Prostate gland (tissue), 2 donors: Measurements from ENCODE around the gene MGME1. TPM values are rescaled to one million over a fixed set of nuclear protein-coding genes. Genes with fewer than 3 reads are reported as not detected.

Experiments used
- DNase-seq: peaks from one replicate; pipeline ENCODE4 v3.0.0-alpha.2; 2019; ENCODE audit warnings: low spot score
- H3K27ac ChIP-seq, 2 donors: fragments of 200-600 bp; sonication (generic); 2 replicates each; pipeline ENCODE4 v1.5.1; 2017 to 2019
- H3K27me3 ChIP-seq: fragments of 200-600 bp; sonication (generic); replicated peaks from 2 replicates; pipeline ENCODE4 v1.5.1; 2019; ENCODE audit not compliant: insufficient read depth
- H3K36me3 ChIP-seq, 2 donors: fragments of 200-600 bp; sonication (generic); 1 replicate in 1 of 2; 2 replicates in 1 of 2; pipeline versions ENCODE4 v1.5.1 to v1.8.1; 2017 to 2019
- H3K4me1 ChIP-seq: fragments of 200-600 bp; sonication (generic); replicated peaks from 2 replicates; pipeline ENCODE4 v1.5.1; 2019
- H3K4me3 ChIP-seq, 2 donors: fragments of 200-600 bp; sonication (generic); 2 replicates each; pipeline ENCODE4 v1.5.1; 2017 to 2019
- H3K9me3 ChIP-seq: fragments of 200-600 bp; sonication (generic); 2 replicates; pipeline ENCODE4 v1.5.1; 2017
- CTCF ChIP-seq, 4 experiments: fragments of 200-600 bp in 2 of 4; fragments of 450-650 bp in 2 of 4; sonication (generic) in 2 of 4; IDR thresholded peaks; 1 replicate in 3 of 4; 2 replicates in 1 of 4; pipeline ENCODE4 v1.5.1; 2016 to 2019; ENCODE audit warnings: antibody characterized with exemption in 4 of 4, mild to moderate bottlenecking in 2 of 4, moderate library complexity in 2 of 4
- POLR2A ChIP-seq: fragments of 450-650 bp; IDR thresholded peaks from one replicate; pipeline ENCODE4 v1.6.1; 2016; ENCODE audit warnings: antibody characterized with exemption, mild to moderate bottlenecking
- POLR2AphosphoS5 ChIP-seq: sonication (generic); formaldehyde crosslinking; IDR thresholded peaks from one replicate; pipeline ENCODE4 v1.6.1; 2017; ENCODE audit warnings: antibody characterized with exemption
- WGBS: methylation state at CpG from one replicate; pipeline ENCODE4 v1.1.5; 2018; 5-methylcytosine and 5-hydroxymethylcytosine counted together
- intact Hi-C: fragments of 100-400 bp; cut with DNase I; formaldehyde crosslinking; loops from one replicate; pipeline ENCODE4 v1.14.2; 2022
- total RNA-seq, 2 donors: library from RNA; depleted of rRNA; stranded (reverse); fragments of >200 nt; gene quantifications; one replicate each; pipeline ENCODE4 v1.1.0, GENCODE V29; 2016

Gene MGME1
- total RNA-seq, 2 donors from 2014 or later: 11.1 to 15.5 TPM

DNA sequence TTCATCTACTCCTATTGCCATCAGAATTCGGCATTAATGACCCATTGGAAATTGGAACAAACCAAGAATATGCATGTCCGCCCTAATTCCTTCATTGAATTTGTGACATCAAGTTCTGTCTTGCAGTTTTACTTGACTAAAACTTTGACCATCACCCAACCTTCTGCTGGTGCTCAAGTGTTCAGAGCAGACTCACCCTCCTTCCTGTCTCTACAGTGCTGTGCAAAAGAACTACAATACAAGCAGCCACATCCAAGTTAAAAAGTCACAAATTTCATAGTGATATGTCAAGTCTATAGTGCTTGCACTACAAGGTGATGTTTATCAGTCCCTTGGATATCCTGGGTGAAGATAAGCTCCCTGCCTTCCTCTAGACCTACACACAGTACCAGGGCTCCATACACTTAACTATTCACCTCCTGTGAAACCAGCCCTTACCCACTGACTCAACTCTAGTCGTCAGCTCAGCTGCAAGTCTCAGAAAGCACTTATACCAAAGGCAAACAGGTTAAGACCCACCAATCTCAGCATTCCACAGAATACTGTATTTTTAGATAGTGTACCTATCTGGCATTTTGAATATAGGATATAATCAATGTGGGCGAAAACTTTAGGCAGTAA lies 23.9 kb upstream of the MGME1 start:
- no peak for DNase-seq
- TF ChIP-seq POLR2AphosphoS5 (no peak), POLR2A (no peak), CTCF (IDR thresholded peaks at IDR 0.05) (no peak)
- Histone ChIP-seq H3K27ac (no peak overlapping the region), H3K4me1 (no peaks in the 10 kb centered on the region), H3K27me3 (no peaks in the 10 kb centered on the region), H3K9me3 (no peaks in the 10 kb centered on the region), H3K36me3 (peaks cover 0 to 3% of the 10 kb centered on the region in 2 donors), H3K4me3 (no peak overlapping the region)
- WGBS: 92% methylated on average over 4 of the region's 4 CpGs
- intact Hi-C loops: loop anchor here (5.0 kb wide), 1 partner anchor 47 kb away; no protein-coding TSS in a partner anchor

DNA sequence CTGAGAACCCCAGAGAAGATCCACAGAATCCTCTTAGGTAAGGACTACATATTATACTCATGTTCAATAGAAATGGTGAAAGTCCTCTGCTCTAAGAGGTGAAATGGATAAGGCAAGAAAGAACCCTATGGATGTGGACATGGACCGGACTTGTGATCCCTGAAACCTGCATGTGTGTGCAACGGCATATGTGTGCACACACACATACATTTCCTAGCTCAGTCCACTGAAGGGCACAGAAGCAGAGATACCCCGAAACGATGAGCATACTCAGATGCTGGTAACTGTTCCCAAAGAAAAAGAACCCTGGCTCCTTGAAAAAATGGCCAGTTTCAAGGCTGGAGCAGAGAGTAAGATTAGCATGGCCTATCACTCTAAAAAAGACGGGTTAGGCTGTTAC lies 22.8 kb upstream of the MGME1 start:
- intact Hi-C loops: loop anchor here (5.0 kb wide), 1 partner anchor 46 kb away; no protein-coding TSS in a partner anchor
- no peaks in the 10 kb centered on the region for H3K27me3 ChIP-seq
- H3K4me1 ChIP-seq: no peaks in the 10 kb centered on the region
- H3K4me3 ChIP-seq: no peak overlapping the region
- WGBS: 92% methylated on average over 5 of the region's 5 CpGs
- H3K36me3 ChIP-seq: peaks cover 0 to 7% of the 10 kb centered on the region in 2 donors
- DNase-seq: no peak
- no peak overlapping the region for H3K27ac ChIP-seq
- no peak for TF ChIP-seq POLR2A
- no peak for TF ChIP-seq CTCF (IDR thresholded peaks at IDR 0.05)
- no peak for TF ChIP-seq POLR2AphosphoS5
- H3K9me3 ChIP-seq: no peaks in the 10 kb centered on the region

DNA sequence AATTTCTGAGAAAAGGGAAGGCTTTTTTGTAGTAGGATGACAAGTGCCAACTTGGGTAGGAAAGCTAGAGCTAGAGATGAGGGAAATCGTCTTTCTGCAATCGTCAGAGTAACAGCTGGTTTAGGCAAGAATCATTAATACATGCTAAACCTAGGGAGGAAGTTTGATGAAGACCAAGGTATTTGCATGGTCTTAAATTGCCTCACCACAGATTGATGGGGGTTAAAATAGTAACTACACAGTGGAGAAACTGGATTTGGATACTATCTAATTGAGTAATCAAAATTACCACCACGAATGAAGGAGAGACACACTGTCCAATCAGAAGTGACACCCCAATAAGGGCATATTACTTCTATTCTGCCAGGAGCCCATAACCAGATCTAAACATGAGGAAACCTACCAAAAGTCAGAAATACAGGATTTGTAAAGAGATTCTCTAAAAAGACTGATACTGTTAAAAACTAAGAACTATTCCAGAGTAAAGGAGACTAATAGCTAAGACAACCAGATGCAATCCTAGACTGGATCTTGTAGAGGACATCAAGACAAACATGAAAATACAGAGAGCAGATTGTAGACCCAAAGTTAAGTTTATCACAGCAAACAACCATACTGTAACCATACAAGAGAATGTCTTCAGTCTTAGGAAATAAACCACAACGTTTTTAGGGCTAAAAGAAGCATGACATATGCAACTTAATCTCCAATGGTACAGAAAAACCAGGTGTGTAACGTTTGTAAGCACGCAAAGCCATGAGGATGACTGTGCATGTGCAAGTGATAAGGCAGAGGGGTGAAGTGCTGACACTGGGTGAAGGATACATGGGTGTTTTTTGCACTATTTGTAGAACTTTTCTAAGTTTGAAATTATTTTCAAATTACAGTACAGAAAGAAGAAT lies 22.0 kb upstream of the MGME1 start:
- intact Hi-C loops: loop anchor here (5.0 kb wide), 1 partner anchor 45 kb away; no protein-coding TSS in a partner anchor
- no peak for DNase-seq
- Histone ChIP-seq H3K27ac (no peak overlapping the region), H3K9me3 (no peaks in the 10 kb centered on the region), H3K27me3 (no peaks in the 10 kb centered on the region), H3K4me1 (no peaks in the 10 kb centered on the region), H3K4me3 (no peak overlapping the region), H3K36me3 (peaks cover 0 to 7% of the 10 kb centered on the region in 2 donors)
- TF ChIP-seq CTCF (IDR thresholded peaks at IDR 0.05) (no peak), POLR2AphosphoS5 (no peak), POLR2A (no peak)
- WGBS: 76% methylated on average over 6 of the region's 6 CpGs

DNA sequence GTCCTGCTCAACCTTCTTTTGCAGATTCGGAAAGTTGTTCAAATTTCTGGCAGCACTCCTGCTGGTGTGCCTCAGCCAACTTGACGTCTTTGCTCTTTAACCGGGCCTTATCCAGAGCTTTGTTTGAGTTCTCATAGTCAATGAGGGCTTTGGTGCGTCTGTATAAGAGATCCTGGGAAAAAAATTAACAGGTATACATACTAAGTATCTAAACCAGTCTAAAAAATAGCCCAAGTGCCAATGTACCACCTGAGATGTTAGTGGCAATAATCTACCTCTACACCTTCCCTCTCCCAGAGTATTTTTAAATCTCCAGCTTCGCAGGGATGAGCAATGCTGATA lies 21.4 kb upstream of the MGME1 start:
- Histone ChIP-seq H3K4me3 (no peak overlapping the region), H3K27ac (no peak overlapping the region), H3K9me3 (no peaks in the 10 kb centered on the region), H3K36me3 (peaks cover 0 to 7% of the 10 kb centered on the region in 2 donors), H3K27me3 (no peaks in the 10 kb centered on the region), H3K4me1 (no peaks in the 10 kb centered on the region)
- WGBS: 65% methylated on average over 5 of the region's 5 CpGs
- no peak for DNase-seq
- intact Hi-C loops: loop anchor here (5.0 kb wide), 1 partner anchor 45 kb away; no protein-coding TSS in a partner anchor
- no peak for TF ChIP-seq CTCF (IDR thresholded peaks at IDR 0.05)
- no peak for TF ChIP-seq POLR2A
- no peak for TF ChIP-seq POLR2AphosphoS5
